Activated T-helper 1 cell treated with anti-CD3 and anti-CD28 coated beads, Interleukin-12 subunit alpha, Interleukin-12 subunit beta, Interleukin-2, Interleukin-4 antibody, amounts not matched to agents 30 ng/mL and 10 ng/mL and 1 ng/mL, durations not matched to agents 14 hours and 24 hours and 36 hours (primary cell): Measurements from ENCODE around the gene KCNG2. TPM values are rescaled to one million over a fixed set of nuclear protein-coding genes. Genes with fewer than 3 reads are reported as not detected.

Source experiments
- DNase-seq: peaks from one replicate; pipeline ENCODE4 v3.0.0; 2021; ENCODE audit warnings: low spot score
- H3K27ac Mint-ChIP-seq: one replicate; pipeline ENCODE4 v1.8.0; 2021; ENCODE audit warnings: mild to moderate bottlenecking, mixed read lengths
- H3K27me3 Mint-ChIP-seq: one replicate; pipeline ENCODE4 v1.8.0; 2022; ENCODE audit warnings: mild to moderate bottlenecking, moderate library complexity, mixed read lengths; ENCODE audit not compliant: insufficient read depth
- H3K36me3 Mint-ChIP-seq: one replicate; pipeline ENCODE4 v1.8.0; 2021; ENCODE audit warnings: low read depth, mixed read lengths
- H3K4me1 Mint-ChIP-seq: one replicate; pipeline ENCODE4 v1.8.0; 2021; ENCODE audit warnings: low read depth, mixed read lengths
- H3K4me3 Mint-ChIP-seq: one replicate; pipeline ENCODE4 v1.8.0; 2021; ENCODE audit warnings: mild to moderate bottlenecking, moderate library complexity, mixed read lengths
- H3K9me3 Mint-ChIP-seq: one replicate; pipeline ENCODE4 v1.8.0; 2021; ENCODE audit warnings: mixed read lengths
- intact Hi-C: fragments of 100-400 bp; cut with micrococcal nuclease; formaldehyde crosslinking; loops from one replicate; pipeline ENCODE4 v1.15.1; 2024
- total RNA-seq: library from RNA; stranded (reverse); gene quantifications from 2 replicates; pipeline ENCODE4 v1.2.3, GENCODE V29; 2022

KCNG2 gene
- total RNA-seq, 1 donor from 2014 or later: not detected

DNA sequence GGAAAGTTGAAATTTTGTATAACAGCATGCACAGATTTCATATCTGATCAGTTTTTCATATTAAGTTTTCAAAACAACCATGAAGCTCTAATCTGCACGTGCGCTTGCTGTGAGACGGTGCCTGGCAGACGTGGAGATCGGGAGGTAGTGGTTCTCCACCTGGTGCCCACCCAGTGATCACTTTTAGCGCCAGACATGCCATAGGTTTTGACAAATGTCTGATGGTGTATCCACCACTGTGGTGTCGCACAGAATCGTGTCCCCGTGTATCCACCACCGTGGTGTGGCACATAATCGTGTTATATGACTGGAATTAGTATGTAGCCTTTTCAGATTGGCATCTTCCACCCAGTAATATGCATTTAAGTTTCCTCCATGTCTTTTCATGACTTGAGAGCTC lies 40.9 kb upstream of the KCNG2 start:
- no peak overlapping the region for H3K27ac Mint-ChIP-seq
- H3K4me3 Mint-ChIP-seq: no peak overlapping the region
- H3K27me3 Mint-ChIP-seq: no peaks in the 10 kb centered on the region
- H3K9me3 Mint-ChIP-seq: no peaks in the 10 kb centered on the region
- no peak for DNase-seq
- H3K36me3 Mint-ChIP-seq: peaks cover 30% of the 10 kb centered on the region
- intact Hi-C loops: no loop called here
- H3K4me1 Mint-ChIP-seq: peaks cover 5% of the 10 kb centered on the region

DNA sequence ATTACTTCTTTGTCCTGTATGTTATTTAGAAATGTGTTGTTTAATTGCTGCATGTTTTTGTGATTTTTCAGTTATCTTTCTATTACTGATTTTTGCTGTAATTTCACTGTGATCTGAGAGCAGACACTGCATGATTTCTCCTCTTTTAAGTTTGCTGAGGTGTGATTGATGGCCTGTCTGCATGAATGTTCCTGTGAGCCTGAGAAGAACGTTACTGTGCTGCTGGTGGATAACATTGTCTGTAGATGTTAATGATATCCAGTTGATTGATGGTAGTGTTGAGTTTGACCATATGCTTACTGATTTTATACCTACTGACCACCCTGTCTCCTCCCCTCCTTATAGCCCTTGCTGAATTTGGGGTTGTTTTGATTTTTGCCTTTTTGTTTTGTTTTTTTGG lies 37.4 kb upstream of the KCNG2 start:
- intact Hi-C loops: no loop called here
- peaks cover 5% of the 10 kb centered on the region for H3K4me1 Mint-ChIP-seq
- no peaks in the 10 kb centered on the region for H3K9me3 Mint-ChIP-seq
- peaks cover 14% of the 10 kb centered on the region for H3K36me3 Mint-ChIP-seq
- no peak overlapping the region for H3K4me3 Mint-ChIP-seq
- DNase-seq: no peak
- no peak overlapping the region for H3K27ac Mint-ChIP-seq
- H3K27me3 Mint-ChIP-seq: no peaks in the 10 kb centered on the region

- Mint-ChIP-seq H3K27me3 (no peaks in the 10 kb centered on the region), H3K4me1 (peaks cover 5% of the 10 kb centered on the region), H3K36me3 (peaks cover 10% of the 10 kb centered on the region), H3K27ac (no peak overlapping the region), H3K4me3 (no peak overlapping the region), H3K9me3 (peaks cover 4% of the 10 kb centered on the region)
- intact Hi-C loops: no loop called here
- no peak for DNase-seq
Observed at GRCh38 chr18:79760881-79761280, 36.9 kb upstream of the KCNG2 start.

GRCh38 chr18:79763407-79763806 lies 34.3 kb upstream of the KCNG2 start:
- H3K9me3 Mint-ChIP-seq: peaks cover 15% of the 10 kb centered on the region

GRCh38 chr18:79764131-79764530 lies 33.6 kb upstream of the KCNG2 start:
- no peak for DNase-seq
- Mint-ChIP-seq H3K4me1 (peaks cover 5% of the 10 kb centered on the region), H3K27me3 (peaks cover 5% of the 10 kb centered on the region), H3K27ac (no peak overlapping the region), H3K4me3 (no peak overlapping the region), H3K9me3 (peaks cover 15% of the 10 kb centered on the region), H3K36me3 (peaks cover 5% of the 10 kb centered on the region)
- intact Hi-C loops: no loop called here

More at GRCh38 chr18:79763407-79763806, 34.3 kb upstream of the KCNG2 start:
- peaks cover 5% of the 10 kb centered on the region for H3K4me1 Mint-ChIP-seq
- H3K36me3 Mint-ChIP-seq: peaks cover 7% of the 10 kb centered on the region
- no peak for DNase-seq
- H3K27ac Mint-ChIP-seq: no peak overlapping the region
- H3K27me3 Mint-ChIP-seq: peaks cover 4% of the 10 kb centered on the region
- intact Hi-C loops: no loop called here
- H3K4me3 Mint-ChIP-seq: no peak overlapping the region

DNA sequence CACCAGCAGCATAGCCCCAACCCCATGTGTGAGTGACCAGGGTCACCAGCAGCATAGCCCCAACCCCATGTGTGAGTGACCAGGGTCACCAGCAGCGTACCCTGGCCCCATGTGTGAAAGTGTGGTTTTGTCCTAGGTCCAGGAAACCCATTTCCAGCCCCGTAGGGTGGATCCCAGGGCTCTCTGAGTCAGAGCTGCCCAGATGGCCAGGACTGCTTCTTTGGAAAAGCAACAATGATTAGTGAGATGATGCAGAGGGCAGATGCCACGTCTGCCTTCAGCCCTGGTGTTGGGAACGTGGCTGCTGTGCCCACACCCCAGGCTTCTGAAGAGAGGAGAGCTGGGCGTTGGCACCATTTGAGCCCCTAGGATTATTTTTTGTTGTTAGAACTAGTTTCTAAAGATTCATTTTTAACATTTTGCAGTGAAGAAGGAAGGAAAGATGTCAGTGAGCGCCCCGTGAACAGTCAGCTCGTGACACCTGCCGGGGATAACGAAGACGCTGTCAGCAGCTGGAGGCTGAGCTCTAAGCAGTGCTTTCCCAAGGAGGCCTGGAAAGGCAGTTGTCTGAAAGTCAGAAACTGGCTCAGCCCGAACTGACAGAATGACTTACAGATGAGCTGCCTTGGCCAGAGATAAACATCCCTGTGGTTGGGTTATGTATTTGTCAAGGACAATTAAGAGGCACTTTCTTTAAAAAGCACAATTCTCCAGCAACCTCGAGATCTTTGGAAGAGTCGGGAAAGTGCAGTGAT lies 32.1 kb upstream of the KCNG2 start:
- Mint-ChIP-seq H3K27me3 (peaks cover 5% of the 10 kb centered on the region), H3K36me3 (no peaks in the 10 kb centered on the region), H3K4me1 (peaks cover 5% of the 10 kb centered on the region), H3K4me3 (no peak overlapping the region), H3K27ac (no peak overlapping the region), H3K9me3 (peaks cover 15% of the 10 kb centered on the region)
- intact Hi-C loops: no loop called here
- no peak for DNase-seq

GRCh38 chr18:79766308-79766707 lies 31.4 kb upstream of the KCNG2 start:
- H3K4me1 Mint-ChIP-seq: no peaks in the 10 kb centered on the region
- peaks cover 5% of the 10 kb centered on the region for H3K27me3 Mint-ChIP-seq
- no peak for DNase-seq
- H3K36me3 Mint-ChIP-seq: no peaks in the 10 kb centered on the region
- no peak overlapping the region for H3K27ac Mint-ChIP-seq
- peaks cover 15% of the 10 kb centered on the region for H3K9me3 Mint-ChIP-seq
- intact Hi-C loops: no loop called here
- no peak overlapping the region for H3K4me3 Mint-ChIP-seq

DNA sequence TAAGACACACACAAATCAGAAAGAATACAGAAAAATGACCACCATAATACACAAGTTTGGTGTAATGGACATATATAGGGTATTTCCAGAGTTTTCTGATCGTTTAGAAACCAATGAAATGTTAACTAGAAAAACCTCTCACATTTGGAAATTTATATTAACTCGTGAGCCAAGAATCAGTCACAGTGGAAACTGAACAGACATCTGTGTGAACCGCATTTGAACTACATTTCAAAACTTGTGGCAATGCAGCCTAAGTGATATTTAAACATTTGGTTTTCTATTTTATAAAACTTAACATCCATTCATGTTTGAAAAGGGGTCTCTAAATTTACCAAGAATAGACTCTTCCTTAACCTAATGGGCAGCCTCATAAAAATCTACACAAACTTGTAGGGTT lies 29.0 kb upstream of the KCNG2 start:
- Mint-ChIP-seq H3K27me3 (peaks cover 5% of the 10 kb centered on the region), H3K9me3 (peaks cover 15% of the 10 kb centered on the region), H3K4me1 (no peaks in the 10 kb centered on the region), H3K36me3 (no peaks in the 10 kb centered on the region), H3K27ac (no peak overlapping the region), H3K4me3 (no peak overlapping the region)
- no peak for DNase-seq
- intact Hi-C loops: no loop called here

GRCh38 chr18:79769698-79770500 lies 27.8 kb upstream of the KCNG2 start:
- H3K4me1 Mint-ChIP-seq: no peaks in the 10 kb centered on the region
- H3K36me3 Mint-ChIP-seq: no peaks in the 10 kb centered on the region
- no peak overlapping the region for H3K27ac Mint-ChIP-seq
- DNase-seq: no peak
- intact Hi-C loops: no loop called here
- peaks cover 15% of the 10 kb centered on the region for H3K9me3 Mint-ChIP-seq
- H3K4me3 Mint-ChIP-seq: no peak overlapping the region
- peaks cover 5% of the 10 kb centered on the region for H3K27me3 Mint-ChIP-seq

DNA sequence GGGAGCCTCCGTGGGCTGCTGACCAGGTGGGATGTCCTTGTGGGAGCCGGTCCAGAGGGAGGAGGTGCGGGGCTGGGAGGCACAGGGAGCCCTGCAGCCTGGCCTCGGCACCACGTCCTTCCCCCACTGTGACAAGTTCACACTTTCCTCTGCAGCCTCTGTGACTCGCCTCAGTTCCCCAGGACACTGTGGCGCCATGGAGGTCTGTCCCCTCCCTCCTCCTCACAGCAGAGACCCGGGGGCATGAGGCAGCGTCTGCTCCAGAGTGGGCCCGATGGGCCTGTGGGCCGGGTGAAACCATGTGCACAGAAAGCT lies 27.3 kb upstream of the KCNG2 start:
- Mint-ChIP-seq H3K27ac (no peak overlapping the region), H3K27me3 (peaks cover 5% of the 10 kb centered on the region), H3K9me3 (peaks cover 15% of the 10 kb centered on the region), H3K4me3 (no peak overlapping the region), H3K36me3 (no peaks in the 10 kb centered on the region), H3K4me1 (no peaks in the 10 kb centered on the region)
- DNase-seq: no peak
- intact Hi-C loops: no loop called here

DNA sequence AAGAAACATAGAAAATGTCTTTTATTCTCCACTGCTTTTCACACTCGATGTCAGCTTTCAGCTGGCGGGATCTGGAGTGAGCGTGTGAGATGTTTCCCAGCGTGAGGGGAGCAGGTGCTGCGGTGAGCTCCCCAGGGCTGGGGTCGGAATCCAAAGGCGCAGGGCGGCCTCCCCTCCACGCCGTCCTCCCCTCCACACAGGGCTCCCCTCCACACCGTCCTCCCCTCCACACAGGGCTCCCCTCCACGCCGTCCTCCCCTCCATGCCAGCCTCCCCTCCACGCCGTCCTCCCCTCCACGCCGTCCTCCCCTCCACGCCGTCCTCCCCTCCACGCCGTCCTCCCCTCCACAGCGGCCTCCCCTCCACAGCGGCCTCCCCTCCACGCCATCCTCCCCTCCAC lies 26.9 kb upstream of the KCNG2 start:
- Mint-ChIP-seq H3K9me3 (peaks cover 11% of the 10 kb centered on the region), H3K4me1 (no peaks in the 10 kb centered on the region), H3K27ac (no peak overlapping the region), H3K4me3 (no peak overlapping the region), H3K36me3 (no peaks in the 10 kb centered on the region), H3K27me3 (peaks cover 5% of the 10 kb centered on the region)
- no peak for DNase-seq
- intact Hi-C loops: no loop called here

DNA sequence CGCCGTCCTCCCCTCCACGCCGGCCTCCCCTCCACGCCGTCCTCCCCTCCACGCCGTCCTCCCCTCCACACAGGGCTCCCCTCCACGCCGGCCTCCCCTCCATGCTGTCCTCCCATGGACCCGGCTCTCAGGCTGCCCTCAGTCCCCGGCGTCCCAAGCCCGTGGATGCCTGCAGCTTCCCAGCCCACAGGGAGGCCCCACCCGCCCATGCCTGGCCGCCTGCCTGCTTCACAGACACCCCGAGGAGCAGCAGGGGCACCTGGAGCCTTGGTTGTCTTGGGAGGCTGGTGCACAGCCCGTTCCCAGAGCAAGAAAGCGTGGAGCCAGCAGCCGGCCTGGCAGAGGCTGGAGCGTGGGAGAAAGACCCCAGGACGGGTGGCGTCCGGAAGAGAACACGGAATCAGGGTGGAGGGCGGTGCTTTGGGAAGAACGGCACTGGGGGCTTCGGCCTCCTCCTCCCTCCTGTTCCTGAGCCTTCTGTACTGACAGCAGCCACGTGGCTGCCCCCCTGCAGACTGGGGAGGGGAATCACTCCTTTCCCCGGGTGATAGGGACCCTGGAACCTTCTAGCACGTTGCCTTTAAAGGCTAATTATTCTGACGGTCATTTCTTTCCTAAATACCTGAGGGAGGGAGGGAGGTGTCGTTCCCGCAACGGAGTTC lies 26.2 kb upstream of the KCNG2 start:
- Mint-ChIP-seq H3K27me3 (peaks cover 5% of the 10 kb centered on the region), H3K4me1 (no peaks in the 10 kb centered on the region), H3K27ac (no peak overlapping the region), H3K36me3 (no peaks in the 10 kb centered on the region), H3K9me3 (peaks cover 9% of the 10 kb centered on the region), H3K4me3 (no peak overlapping the region)
- DNase-seq: no peak
- intact Hi-C loops: no loop called here
